ENCODE data around the gene CRYGN. TPM values are rescaled to one million over a fixed set of nuclear protein-coding genes. Genes with fewer than 3 reads are reported as not detected.

CRYGN gene
- total and polyA plus RNA-seq, 2 donors (not counting 1 experiment from before 2014, with no cell fraction given) = 0.07 to 0.50 TPM

DNA sequence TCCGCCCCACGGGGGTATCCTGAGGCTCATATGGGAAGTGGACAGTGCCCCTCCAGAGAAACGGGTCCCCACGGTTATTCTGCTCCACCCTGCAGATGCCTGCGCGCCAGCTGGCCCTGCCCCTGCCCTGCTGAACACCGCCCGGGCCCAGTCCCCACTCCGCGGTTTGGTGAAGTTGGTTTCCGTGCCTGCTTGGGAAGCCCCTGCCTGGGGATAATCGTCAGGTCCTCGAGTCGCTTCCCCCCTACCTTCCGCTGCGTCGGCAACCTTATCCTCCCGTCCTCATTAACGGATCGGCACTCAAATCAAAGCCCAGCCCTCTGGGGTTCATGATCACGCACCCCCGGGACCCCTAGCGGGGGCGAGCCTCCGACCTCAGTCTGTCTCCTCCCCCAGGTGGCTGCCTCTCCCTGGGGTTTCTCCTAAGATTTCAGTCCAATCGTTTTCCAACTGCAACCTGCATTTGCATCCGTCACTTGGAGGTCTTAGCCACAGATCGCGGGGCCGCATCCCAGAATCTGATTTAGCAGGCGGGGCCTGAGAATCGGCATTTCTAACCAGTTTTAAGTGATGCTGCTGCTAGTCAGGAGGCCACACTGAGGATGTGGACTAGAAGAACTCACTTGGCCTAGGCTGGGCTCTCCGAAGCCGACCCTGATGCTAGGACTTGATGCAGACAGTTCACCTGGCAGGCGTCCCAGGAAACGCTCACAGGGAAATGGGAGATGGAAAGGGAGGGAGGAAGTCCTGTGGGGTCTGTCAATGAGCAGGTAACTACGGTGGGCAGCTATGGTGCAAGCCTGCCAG lies 57.7 kb downstream of the CRYGN start:
- Histone ChIP-seq H3K9me3 (ENCODE audit: control insufficient read depth, insufficient read depth, low read depth, low read length) (no peaks in the 10 kb centered on the region), H3K27me3 (ENCODE audit: control insufficient read depth, insufficient read depth, low read length) (peaks cover 22% of the 10 kb centered on the region), H4K20me1 (ENCODE audit: control insufficient read depth, extremely low read depth, insufficient read depth, low read length) (no peaks in the 10 kb centered on the region), H3K4me1 (ENCODE audit: control insufficient read depth, extremely low read depth, insufficient read depth, low read length) (no peaks in the 10 kb centered on the region), H3K4me3 (replicated peaks in 1 of 4; ENCODE audit: control extremely low read depth in 1 of 4, insufficient read depth in 1 of 4, low read depth in 3 of 4, low read length in 4 of 4) (no peak overlapping the region), H3K4me2 (ENCODE audit: extremely low read depth, insufficient read depth, low read length) (no peak overlapping the region), H3K79me2 (ENCODE audit: control insufficient read depth, insufficient read depth, low read length) (no peaks in the 10 kb centered on the region), H3K36me3 (ENCODE audit: control insufficient read depth, insufficient read depth, low read length) (no peaks in the 10 kb centered on the region), H2AFZ (ENCODE audit: low read length) (no peak overlapping the region), H3K27ac (ENCODE audit: insufficient read depth, low read length) (no peak overlapping the region), H3K9ac (ENCODE audit: insufficient read depth, low read length) (no peak overlapping the region)
- peak; percentile 5 for TF ChIP-seq EZH2 (IDR thresholded peaks at IDR 0.05; ENCODE audit: low read length, missing control alignments)
- TF ChIP-seq, protein P1, sequence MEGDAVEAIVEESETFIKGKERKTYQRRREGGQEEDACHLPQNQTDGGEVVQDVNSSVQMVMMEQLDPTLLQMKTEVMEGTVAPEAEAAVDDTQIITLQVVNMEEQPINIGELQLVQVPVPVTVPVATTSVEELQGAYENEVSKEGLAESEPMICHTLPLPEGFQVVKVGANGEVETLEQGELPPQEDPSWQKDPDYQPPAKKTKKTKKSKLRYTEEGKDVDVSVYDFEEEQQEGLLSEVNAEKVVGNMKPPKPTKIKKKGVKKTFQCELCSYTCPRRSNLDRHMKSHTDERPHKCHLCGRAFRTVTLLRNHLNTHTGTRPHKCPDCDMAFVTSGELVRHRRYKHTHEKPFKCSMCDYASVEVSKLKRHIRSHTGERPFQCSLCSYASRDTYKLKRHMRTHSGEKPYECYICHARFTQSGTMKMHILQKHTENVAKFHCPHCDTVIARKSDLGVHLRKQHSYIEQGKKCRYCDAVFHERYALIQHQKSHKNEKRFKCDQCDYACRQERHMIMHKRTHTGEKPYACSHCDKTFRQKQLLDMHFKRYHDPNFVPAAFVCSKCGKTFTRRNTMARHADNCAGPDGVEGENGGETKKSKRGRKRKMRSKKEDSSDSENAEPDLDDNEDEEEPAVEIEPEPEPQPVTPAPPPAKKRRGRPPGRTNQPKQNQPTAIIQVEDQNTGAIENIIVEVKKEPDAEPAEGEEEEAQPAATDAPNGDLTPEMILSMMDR (conservative IDR thresholded peaks at IDR 0.05 in 1 of 2, IDR thresholded peaks at IDR 0.05 in 1 of 2; ENCODE audit: low read depth in 1 of 2, low read length in 2 of 2) = no peak
- DNase-seq (ENCODE audit: low read depth in 2 of 2) = no peak

DNA sequence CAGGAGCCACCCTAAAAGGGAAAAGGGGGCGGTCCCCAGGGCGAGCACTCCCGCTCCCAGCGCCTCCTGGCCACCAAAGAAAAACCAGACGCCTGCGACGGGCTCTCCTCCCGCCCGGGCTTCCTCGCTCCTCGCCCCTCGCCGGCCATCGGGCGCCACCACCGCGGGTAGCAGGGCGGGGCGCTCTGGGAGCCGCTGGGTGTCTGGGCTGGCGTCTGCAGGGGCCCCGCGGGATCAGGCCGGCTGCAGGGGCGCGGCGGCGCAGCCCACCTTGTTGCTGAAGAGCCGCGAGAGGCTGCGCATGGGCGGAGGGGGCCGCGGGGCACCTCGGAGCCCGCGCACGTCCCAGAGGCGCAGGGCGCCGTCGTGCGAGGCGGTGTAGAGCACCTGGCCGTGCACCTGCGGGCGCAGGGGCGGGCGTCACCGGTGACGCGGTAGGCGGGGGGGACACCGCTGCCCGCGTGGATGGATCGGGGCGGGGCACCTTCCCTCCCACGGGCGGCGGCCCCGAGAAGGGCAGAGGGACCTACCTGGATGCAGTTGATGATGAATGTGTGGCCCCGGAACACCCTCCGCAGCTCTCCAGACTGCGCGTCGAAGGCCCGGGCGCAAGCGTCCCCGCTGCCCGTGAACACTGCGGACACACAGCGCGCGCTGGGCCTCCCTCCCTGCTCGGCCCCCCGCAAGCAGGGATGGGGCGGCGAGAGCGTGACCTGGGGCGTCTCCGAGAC lies 58.4 kb downstream of the CRYGN start:
- TF ChIP-seq, protein P1 (conservative IDR thresholded peaks at IDR 0.05 in 1 of 2, IDR thresholded peaks at IDR 0.05 in 1 of 2; ENCODE audit: low read depth in 1 of 2, low read length in 2 of 2) = no peak
- peak; percentile 67 for TF ChIP-seq EZH2 (IDR thresholded peaks at IDR 0.05; ENCODE audit: low read length, missing control alignments)
- Histone ChIP-seq H3K27ac (ENCODE audit: insufficient read depth, low read length) (no peak overlapping the region), H3K27me3 (ENCODE audit: control insufficient read depth, insufficient read depth, low read length) (peaks cover 22% of the 10 kb centered on the region), H3K36me3 (ENCODE audit: control insufficient read depth, insufficient read depth, low read length) (no peaks in the 10 kb centered on the region), H3K4me1 (ENCODE audit: control insufficient read depth, extremely low read depth, insufficient read depth, low read length) (no peaks in the 10 kb centered on the region), H3K4me2 (ENCODE audit: extremely low read depth, insufficient read depth, low read length) (no peak overlapping the region), H3K79me2 (ENCODE audit: control insufficient read depth, insufficient read depth, low read length) (no peaks in the 10 kb centered on the region), H2AFZ (ENCODE audit: low read length) (no peak overlapping the region), H4K20me1 (ENCODE audit: control insufficient read depth, extremely low read depth, insufficient read depth, low read length) (no peaks in the 10 kb centered on the region), H3K9ac (ENCODE audit: insufficient read depth, low read length) (no peak overlapping the region), H3K9me3 (ENCODE audit: control insufficient read depth, insufficient read depth, low read depth, low read length) (no peaks in the 10 kb centered on the region), H3K4me3 (replicated peaks in 1 of 4; ENCODE audit: control extremely low read depth in 1 of 4, insufficient read depth in 1 of 4, low read depth in 3 of 4, low read length in 4 of 4) (no peak overlapping the region)
- no peak for DNase-seq (ENCODE audit: low read depth in 2 of 2)

DNA sequence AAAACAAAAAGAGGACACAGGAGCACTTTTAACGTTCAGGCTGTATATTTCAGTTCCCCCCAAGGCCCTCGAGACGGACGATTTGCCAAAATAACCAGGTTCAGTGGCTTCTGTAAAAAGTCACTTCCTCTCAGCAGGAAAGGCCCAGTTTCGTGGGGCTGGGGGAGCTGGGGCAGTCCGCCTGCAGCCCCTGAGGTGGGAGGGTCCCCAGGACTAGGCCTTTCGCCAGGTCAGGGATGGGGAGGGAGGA lies 58.9 kb downstream of the CRYGN start:
- H2AFZ ChIP-seq (ENCODE audit: low read length) = no peak overlapping the region
- no peak overlapping the region for H3K4me2 ChIP-seq (ENCODE audit: extremely low read depth, insufficient read depth, low read length)
- H3K79me2 ChIP-seq (ENCODE audit: control insufficient read depth, insufficient read depth, low read length) = no peaks in the 10 kb centered on the region
- no peaks in the 10 kb centered on the region for H3K4me1 ChIP-seq (ENCODE audit: control insufficient read depth, extremely low read depth, insufficient read depth, low read length)
- TF ChIP-seq, protein P1 (conservative IDR thresholded peaks at IDR 0.05 in 1 of 2, IDR thresholded peaks at IDR 0.05 in 1 of 2; ENCODE audit: low read depth in 1 of 2, low read length in 2 of 2) = no peak
- TF ChIP-seq EZH2 (IDR thresholded peaks at IDR 0.05; ENCODE audit: low read length, missing control alignments) = no peak
- no peaks in the 10 kb centered on the region for H3K9me3 ChIP-seq (ENCODE audit: control insufficient read depth, insufficient read depth, low read depth, low read length)
- no peaks in the 10 kb centered on the region for H4K20me1 ChIP-seq (ENCODE audit: control insufficient read depth, extremely low read depth, insufficient read depth, low read length)
- H3K27ac ChIP-seq (ENCODE audit: insufficient read depth, low read length) = no peak overlapping the region
- DNase-seq (ENCODE audit: low read depth in 2 of 2) = no peak
- H3K9ac ChIP-seq (ENCODE audit: insufficient read depth, low read length) = no peak overlapping the region
- H3K4me3 ChIP-seq (replicated peaks in 1 of 4; ENCODE audit: control extremely low read depth in 1 of 4, insufficient read depth in 1 of 4, low read depth in 3 of 4, low read length in 4 of 4) = no peak overlapping the region
- H3K27me3 ChIP-seq (ENCODE audit: control insufficient read depth, insufficient read depth, low read length) = peaks cover 22% of the 10 kb centered on the region
- H3K36me3 ChIP-seq (ENCODE audit: control insufficient read depth, insufficient read depth, low read length) = no peaks in the 10 kb centered on the region
